GM18499 (cell line): ENCODE measurements around the gene SLAMF7.

ENCODE experiments used
- ATAC-seq: cut with Tn5 transposase; IDR thresholded peaks from one replicate; pipeline ENCODE4 v1.9.1; 2021; ENCODE audit warnings: moderate number of reproducible peaks; ENCODE audit not compliant: insufficient read depth, unreplicated experiment

The SLAMF7 gene

GRCh38 chr1:160744199-160744851 is 5.3 kb downstream of the SLAMF7 start:
- no peak for ATAC-seq

GRCh38 chr1:160744852-160745520 is 5.9 kb downstream of the SLAMF7 start:
- no peak for ATAC-seq

- no peak for ATAC-seq
Observed at GRCh38 chr1:160745551-160745950, 6.5 kb downstream of the SLAMF7 start.

- no peak for ATAC-seq
Observed at GRCh38 chr1:160746836-160747500, 7.9 kb downstream of the SLAMF7 start.

GRCh38 chr1:160747717-160748116 is 8.7 kb downstream of the SLAMF7 start:
- no peak for ATAC-seq

GRCh38 chr1:160748181-160748877 is 9.3 kb downstream of the SLAMF7 start:
- no peak for ATAC-seq

GRCh38 chr1:160748878-160749269 is 9.8 kb downstream of the SLAMF7 start:
- no peak for ATAC-seq

- no peak for ATAC-seq
Observed at GRCh38 chr1:160750608-160751007, 11.6 kb downstream of the SLAMF7 start.

- ATAC-seq, result no peak
Observed at GRCh38 chr1:160752406-160752805, 13.4 kb downstream of the SLAMF7 start.

GRCh38 chr1:160752924-160753323 is 13.9 kb downstream of the SLAMF7 start:
- no peak for ATAC-seq

- no peak for ATAC-seq
Observed at GRCh38 chr1:160753594-160753993, 14.5 kb downstream of the SLAMF7 start.

GRCh38 chr1:160755461-160755860 is 16.4 kb downstream of the SLAMF7 start:
- no peak for ATAC-seq

- no peak for ATAC-seq
Observed at GRCh38 chr1:160755911-160756848, 17.1 kb downstream of the SLAMF7 start.

GRCh38 chr1:160756849-160757201 is 17.8 kb downstream of the SLAMF7 start:
- no peak for ATAC-seq

- ATAC-seq, result no peak
Observed at GRCh38 chr1:160758521-160758920, 19.5 kb downstream of the SLAMF7 start.

GRCh38 chr1:160759740-160760139 is 20.7 kb downstream of the SLAMF7 start:
- ATAC-seq, result no peak

GRCh38 chr1:160761046-160761445 is 22.0 kb downstream of the SLAMF7 start:
- ATAC-seq, result no peak

GRCh38 chr1:160761886-160762285 is 22.8 kb downstream of the SLAMF7 start:
- ATAC-seq, result no peak

GRCh38 chr1:160763993-160764392 is 24.9 kb downstream of the SLAMF7 start:
- no peak for ATAC-seq
